Stimulated activated CD8-positive, alpha-beta memory T cell treated with anti-CD3 and anti-CD28 coated beads, Interleukin-7, amount 100 ng/mL, for 48 hours (primary cell): ENCODE data around the gene CD8A.
"Not testable (repeated sequence)": the region's sequence is repeated elsewhere in the genome, so short reads cannot be mapped to it uniquely, and the experiment has no call there.

Experiments used
- DNase-seq, 2 donors: peaks; one replicate each; pipeline ENCODE4 v3.0.0-alpha.2; 2020; ENCODE audit warnings: low read depth in 1 of 2; ENCODE audit errors: extremely low read depth in 1 of 2

Gene CD8A

GRCh38 chr2:86790676-86791572 lies at the start of gene CD8A:
Gene CD8A, minus strand, starts transcription at chr2:86790913. Its CDS starts 88 bp downstream, at chr2:86790825.
- DNase-seq, result peak in 1 of 2 donors; percentile 76

GRCh38 chr2:86839871-86840548 lies 49.3 kb upstream of the CD8A start:
- not testable (repeated sequence) for DNase-seq

GRCh38 chr2:86839455-86839854 lies 48.7 kb upstream of the CD8A start:
- DNase-seq, result not testable (repeated sequence)

GRCh38 chr2:86837714-86838113 lies 47.0 kb upstream of the CD8A start:
- not testable (repeated sequence) for DNase-seq

- peak in 1 of 2 donors; percentile 75 for DNase-seq
These were observed 46.4 kb upstream of the CD8A start for GRCh38 chr2:86836915-86837695.

GRCh38 chr2:86835548-86835889 lies 44.8 kb upstream of the CD8A start:
- not testable (repeated sequence) for DNase-seq

- no peak for DNase-seq
These were observed 42.6 kb upstream of the CD8A start for GRCh38 chr2:86833315-86833714.

- no peak for DNase-seq
These were observed 41.8 kb upstream of the CD8A start for GRCh38 chr2:86832334-86833096.

- no peak for DNase-seq
These were observed 40.8 kb upstream of the CD8A start for GRCh38 chr2:86831537-86831936.

GRCh38 chr2:86826951-86827350 lies 36.2 kb upstream of the CD8A start:
- DNase-seq, result no peak

- peak in 1 of 2 donors; percentile 74 for DNase-seq
These were observed 35.1 kb upstream of the CD8A start for GRCh38 chr2:86825693-86826381.

GRCh38 chr2:86825036-86825692 lies 34.5 kb upstream of the CD8A start:
- DNase-seq, result no peak

- no peak for DNase-seq
These were observed 32.1 kb upstream of the CD8A start for GRCh38 chr2:86822668-86823345.

- DNase-seq, result no peak
These were observed 31.1 kb upstream of the CD8A start for GRCh38 chr2:86821842-86822241.

GRCh38 chr2:86821306-86821705 lies 30.6 kb upstream of the CD8A start:
- DNase-seq, result no peak

- no peak for DNase-seq
These were observed 28.2 kb upstream of the CD8A start for GRCh38 chr2:86818957-86819356.

- DNase-seq, result no peak
These were observed 27.5 kb upstream of the CD8A start for GRCh38 chr2:86818114-86818801.

GRCh38 chr2:86815611-86816010 lies 24.9 kb upstream of the CD8A start:
- no peak for DNase-seq
